HEK293 (cell line): Measurements from ENCODE around the gene TMEM131L.

Experiments used
- CTCF ChIA-PET: fragments of 350-600 bp; formaldehyde crosslinking; extraction: SDS; loops from one replicate; lab custom pipeline; 2021; ENCODE audit warnings: antibody characterized with exemption; lab: Yijun Ruan, JAX
- POLR2A ChIA-PET: fragments of 300-600 bp; formaldehyde crosslinking; extraction: SDS; loops from one replicate; lab custom pipeline; 2020; ENCODE audit warnings: antibody characterized with exemption, inconsistent platforms; lab: Yijun Ruan, JAX
- H3K27ac ChIP-seq: fragments of 200-500 bp; sonication (Bioruptor generic); 2 replicates; pipeline ENCODE4 v1.5.1; 2014; ENCODE audit warnings: low read depth, low read length, control low read depth, inconsistent platforms; ENCODE audit errors: extremely low read depth
- H3K36me3 ChIP-seq, 2 experiments: fragments of 200-500 bp in 1 of 2; sonication (Bioruptor generic) in 1 of 2; 1 replicate in 1 of 2; 2 replicates in 1 of 2; pipeline ENCODE4 v1.5.1; 2014 to 2017; ENCODE audit warnings: inconsistent platforms in 2 of 2, low read length in 2 of 2; ENCODE audit not compliant: control insufficient read depth in 2 of 2, insufficient read depth in 1 of 2
- H3K4me1 ChIP-seq: fragments of 200-500 bp; sonication (Bioruptor generic); 2 replicates; pipeline ENCODE4 v1.5.1; 2014; ENCODE audit warnings: mild to moderate bottlenecking, low read length, inconsistent platforms; ENCODE audit not compliant: control insufficient read depth, insufficient read depth
- H3K4me3 ChIP-seq: 2 replicates; pipeline ENCODE4 v1.5.1; 2011; ENCODE audit warnings: low read depth, mild to moderate bottlenecking, control low read depth, low read length, moderate library complexity
- H3K9me3 ChIP-seq: fragments of 200-500 bp; sonication (Bioruptor generic); 2 replicates; pipeline ENCODE4 v1.5.1; 2014; ENCODE audit warnings: low read depth, low read length, inconsistent platforms; ENCODE audit not compliant: control insufficient read depth, insufficient read depth
- OVOL3 ChIP-seq: fragments of 450-650 bp; formaldehyde crosslinking; IDR thresholded peaks from 2 replicates; pipeline ENCODE4 v1.5.1; 2016; ENCODE audit warnings: missing biosample characterization, missing genetic modification characterization
- RBAK ChIP-seq: fragments of 450-650 bp; formaldehyde crosslinking; IDR thresholded peaks from 2 replicates; pipeline ENCODE4 v1.5.1; 2016; ENCODE audit warnings: missing biosample characterization, missing genetic modification characterization
- SP2 ChIP-seq: fragments of 450-650 bp; formaldehyde crosslinking; IDR thresholded peaks from 2 replicates; pipeline ENCODE4 v1.5.1; 2016; ENCODE audit warnings: missing biosample characterization, missing genetic modification characterization
- ZBTB1 ChIP-seq: fragments of 450-650 bp; formaldehyde crosslinking; IDR thresholded peaks from 2 replicates; pipeline ENCODE4 v1.5.1; 2016; ENCODE audit warnings: missing biosample characterization, missing genetic modification characterization
- ZBTB11 ChIP-seq: fragments of 450-650 bp; formaldehyde crosslinking; conservative IDR thresholded peaks from 2 replicates; pipeline ENCODE4 v1.5.1; 2016; ENCODE audit warnings: low read depth, missing biosample characterization, missing genetic modification characterization
- ZBTB44 ChIP-seq: fragments of 450-650 bp; IDR thresholded peaks from 2 replicates; pipeline ENCODE4 v1.5.1; 2018; ENCODE audit warnings: missing biosample characterization, mild to moderate bottlenecking, missing genetic modification characterization
- ZFP41 ChIP-seq: fragments of 450-650 bp; formaldehyde crosslinking; IDR thresholded peaks from 2 replicates; pipeline ENCODE4 v1.5.1; 2016; ENCODE audit warnings: missing biosample characterization, missing genetic modification characterization, borderline replicate concordance
- ZNF132 ChIP-seq: fragments of 450-650 bp; formaldehyde crosslinking; IDR thresholded peaks from 2 replicates; pipeline ENCODE4 v1.5.1; 2017; ENCODE audit warnings: missing biosample characterization, missing genetic modification characterization, borderline replicate concordance
- ZNF175 ChIP-seq: fragments of 450-650 bp; formaldehyde crosslinking; IDR thresholded peaks from 2 replicates; pipeline ENCODE4 v1.5.1; 2016; ENCODE audit warnings: missing biosample characterization, missing genetic modification characterization
- ZNF18 ChIP-seq: fragments of 450-650 bp; formaldehyde crosslinking; IDR thresholded peaks from 2 replicates; pipeline ENCODE4 v1.5.1; 2016; ENCODE audit warnings: missing biosample characterization, missing genetic modification characterization
- ZNF2 ChIP-seq: fragments of 450-650 bp; formaldehyde crosslinking; IDR thresholded peaks from 2 replicates; pipeline ENCODE4 v1.5.1; 2016; ENCODE audit warnings: missing biosample characterization, missing genetic modification characterization
- ZNF24 ChIP-seq: fragments of 450-650 bp; formaldehyde crosslinking; IDR thresholded peaks from 2 replicates; pipeline ENCODE4 v1.5.1; 2016; ENCODE audit warnings: missing biosample characterization, missing genetic modification characterization
- ZNF335 ChIP-seq: fragments of 450-650 bp; formaldehyde crosslinking; conservative IDR thresholded peaks from 2 replicates; pipeline ENCODE4 v1.5.1; 2016; ENCODE audit warnings: missing biosample characterization, missing genetic modification characterization
- ZNF391 ChIP-seq: fragments of 450-650 bp; formaldehyde crosslinking; IDR thresholded peaks from 2 replicates; pipeline ENCODE4 v1.5.1; 2016; ENCODE audit warnings: low read depth, missing biosample characterization, missing genetic modification characterization, borderline replicate concordance
- ZNF416 ChIP-seq: fragments of 450-650 bp; formaldehyde crosslinking; IDR thresholded peaks from 2 replicates; pipeline ENCODE4 v1.5.1; 2016; ENCODE audit warnings: missing biosample characterization, missing genetic modification characterization
- ZNF426 ChIP-seq: fragments of 450-650 bp; formaldehyde crosslinking; IDR thresholded peaks from 2 replicates; pipeline ENCODE4 v1.5.1; 2017; ENCODE audit warnings: missing biosample characterization, missing genetic modification characterization, mild to moderate bottlenecking, inconsistent platforms, moderate library complexity
- ZNF518A ChIP-seq: fragments of 450-650 bp; formaldehyde crosslinking; conservative IDR thresholded peaks from 2 replicates; pipeline ENCODE4 v1.5.1; 2016; ENCODE audit warnings: low read depth, missing biosample characterization, missing genetic modification characterization
- ZNF530 ChIP-seq: fragments of 450-650 bp; formaldehyde crosslinking; IDR thresholded peaks from 2 replicates; pipeline ENCODE4 v1.5.1; 2016; ENCODE audit warnings: low read depth, missing biosample characterization, missing genetic modification characterization
- ZNF555 ChIP-seq: fragments of 450-650 bp; formaldehyde crosslinking; conservative IDR thresholded peaks from 2 replicates; pipeline ENCODE4 v1.5.1; 2017; ENCODE audit warnings: missing biosample characterization, mild to moderate bottlenecking, missing genetic modification characterization, inconsistent platforms
- ZNF561 ChIP-seq: fragments of 450-650 bp; IDR thresholded peaks from 2 replicates; pipeline ENCODE4 v1.5.1; 2018; ENCODE audit warnings: missing biosample characterization, missing genetic modification characterization, borderline replicate concordance
- ZNF610 ChIP-seq: fragments of 450-650 bp; formaldehyde crosslinking; IDR thresholded peaks from 2 replicates; pipeline ENCODE4 v1.5.1; 2016; ENCODE audit warnings: missing biosample characterization, missing genetic modification characterization, borderline replicate concordance
- ZNF621 ChIP-seq: fragments of 450-650 bp; formaldehyde crosslinking; IDR thresholded peaks from 2 replicates; pipeline ENCODE4 v1.5.1; 2017; ENCODE audit warnings: missing biosample characterization, missing genetic modification characterization
- ZNF658 ChIP-seq: fragments of 450-650 bp; formaldehyde crosslinking; IDR thresholded peaks from 2 replicates; pipeline ENCODE4; 2016; ENCODE audit warnings: missing biosample characterization, missing genetic modification characterization
- ZNF670 ChIP-seq: fragments of 450-650 bp; formaldehyde crosslinking; IDR thresholded peaks from 2 replicates; pipeline ENCODE4 v1.5.1; 2016; ENCODE audit warnings: missing biosample characterization, missing genetic modification characterization, low read depth
- ZNF843 ChIP-seq: fragments of 450-650 bp; formaldehyde crosslinking; IDR thresholded peaks from 2 replicates; pipeline ENCODE4 v1.5.1; 2016; ENCODE audit warnings: missing biosample characterization, missing genetic modification characterization

Gene TMEM131L

GRCh38 chr4:153612878-153613277, 146.7 kb downstream of the TMEM131L start:
- Histone ChIP-seq H3K9me3 (no peaks in the 10 kb centered on the region), H3K4me1 (no peaks in the 10 kb centered on the region), H3K4me3 (no peak overlapping the region), H3K27ac (no peak overlapping the region), H3K36me3 (peaks cover 2 to 37% of the 10 kb centered on the region in 2 experiments)
- ChIA-PET POLR2A (no interaction called here), CTCF (interaction anchor here (0.7 kb wide), 2 partner anchors 8 to 287 kb away, joined by 3 to 5 read pairs; no protein-coding TSS in a partner anchor)
- TF ChIP-seq SP2 (tag by site-specific recombination) (no peak), ZNF18 (tag by site-specific recombination) (no peak), ZNF658 (tag by site-specific recombination) (no peak), ZNF670 (tag by site-specific recombination) (no peak), ZNF24 (tag by site-specific recombination) (no peak), ZNF621 (no peak), ZNF610 (tag by site-specific recombination) (no peak), ZNF416 (tag by site-specific recombination) (no peak), ZFP41 (tag by site-specific recombination) (no peak), RBAK (no peak), ZNF175 (tag by site-specific recombination) (no peak), ZNF132 (tag by site-specific recombination) (no peak), ZNF335 (tag by site-specific recombination) (no peak), ZBTB1 (tag by site-specific recombination) (no peak), ZNF530 (tag by site-specific recombination) (no peak), ZNF426 (tag by site-specific recombination) (no peak), ZBTB44 (no peak), ZNF561 (tag by site-specific recombination) (no peak), ZNF555 (tag by site-specific recombination) (no peak), ZNF2 (tag by site-specific recombination) (no peak)

GRCh38 chr4:153616006-153616555, 149.9 kb downstream of the TMEM131L start:
- ChIA-PET POLR2A (no interaction called here), CTCF (interaction anchor here (0.5 to 1.1 kb wide), 2 partner anchors 18 to 114 kb away, joined by 3 read pairs; no protein-coding TSS in a partner anchor)
- no peaks in the 10 kb centered on the region for H3K9me3 ChIP-seq
- H3K4me1 ChIP-seq, result peaks cover 5% of the 10 kb centered on the region; the same call in 1 of the 2 replicates
- H3K27ac ChIP-seq, result no peak overlapping the region
- H3K36me3 ChIP-seq, result peaks cover 0 to 41% of the 10 kb centered on the region in 2 experiments; a peak in 2 of 3 replicates
- H3K4me3 ChIP-seq, result no peak overlapping the region
- TF ChIP-seq ZNF843 (tag by site-specific recombination), result no peak
- no peak for TF ChIP-seq RBAK
- TF ChIP-seq ZNF391, result no peak
- no peak for TF ChIP-seq ZBTB11 (tag by site-specific recombination)
- TF ChIP-seq OVOL3 (tag by site-specific recombination), result no peak
- no peak for TF ChIP-seq ZNF518A (tag by site-specific recombination)
